Endothelial cell of umbilical vein (primary cell): Measurements from ENCODE around the gene AMBP. TPM values are rescaled to one million over a fixed set of nuclear protein-coding genes. Genes with fewer than 3 reads are reported as not detected.

Source experiments
- BruUV-seq: library from RNA; stranded (reverse); fragments of 400-500 nt; replicated peaks from 2 replicates; lab custom pipeline; 2021; lab: Mats Ljungman, UMichigan
- CTCF ChIA-PET: fragments of 300-600, 350-600 bp; sonication (Branson Sonifier 250); formaldehyde crosslinking; loops from one replicate; lab custom pipeline; 2021; ENCODE audit warnings: antibody characterized with exemption, inconsistent platforms; lab: Charles Lee
- POLR2A ChIA-PET: fragments of 300-600, 350-600 bp; sonication (Branson Sonifier 250); formaldehyde crosslinking; loops from one replicate; lab custom pipeline; 2021; ENCODE audit warnings: antibody characterized with exemption, inconsistent platforms; lab: Charles Lee
- DNase-seq: peaks from one replicate; pipeline ENCODE4 v3.0.0-alpha.2; 2011; ENCODE audit warnings: low read depth, low spot score
- FAIRE-seq: peaks from 2 replicates; lab custom pipeline; 2011; peaks lifted over from hg19 to GRCh38; lab: Jason Lieb, UNC
- H2AFZ ChIP-seq: 2 replicates; pipeline ENCODE4 v1.6.0; 2012; ENCODE audit warnings: low read depth, low read length, control low read depth, inconsistent platforms
- H3K27ac ChIP-seq: 2 replicates; pipeline ENCODE4 v1.5.1; 2011; ENCODE audit warnings: low read depth, mild to moderate bottlenecking, control low read depth, low read length, moderate library complexity; ENCODE audit not compliant: insufficient read depth
- H3K27me3 ChIP-seq, 2 experiments: 2 replicates each; pipeline versions ENCODE4 v1.6.0 to v1.6.1; 2011; ENCODE audit warnings: low read length in 2 of 2, mixed read lengths in 1 of 2; ENCODE audit not compliant: control insufficient read depth in 2 of 2, insufficient read depth in 2 of 2
- H3K36me3 ChIP-seq, 2 experiments: 2 replicates in 1 of 2; 3 replicates in 1 of 2; pipeline ENCODE4 v1.5.1; 2011; ENCODE audit warnings: low read length in 2 of 2, mild to moderate bottlenecking in 1 of 2, moderate library complexity in 1 of 2; ENCODE audit not compliant: control insufficient read depth in 2 of 2, insufficient read depth in 2 of 2; ENCODE audit errors: extremely low read depth in 1 of 2
- H3K4me1 ChIP-seq: 3 replicates; pipeline ENCODE4 v1.5.1; 2011; ENCODE audit warnings: mild to moderate bottlenecking, low read length; ENCODE audit not compliant: control insufficient read depth, insufficient read depth; ENCODE audit errors: extremely low read depth
- H3K4me2 ChIP-seq: 2 replicates; pipeline ENCODE4 v1.6.1; 2011; ENCODE audit warnings: low read length, control low read depth, mixed read lengths; ENCODE audit not compliant: insufficient read depth
- H3K4me3 ChIP-seq, 3 experiments: fragments of 200-600 bp in 1 of 3; sonication (generic), shearing (Covaris generic) in 1 of 3; replicated peaks in 1 of 3; 2 replicates each; pipeline ENCODE4 v1.5.1; 2011 to 2016; ENCODE audit warnings: control low read depth in 3 of 3, low read length in 3 of 3, mild to moderate bottlenecking in 2 of 3, inconsistent platforms in 1 of 3, low read depth in 1 of 3, moderate library complexity in 1 of 3; ENCODE audit not compliant: insufficient read depth in 1 of 3
- H3K79me2 ChIP-seq: 2 replicates; pipeline ENCODE4 v1.6.0; 2012; ENCODE audit warnings: low read length, inconsistent platforms; ENCODE audit not compliant: control insufficient read depth, insufficient read depth
- H3K9ac ChIP-seq: replicated peaks from 2 replicates; pipeline ENCODE3; 2011; ENCODE audit warnings: low read length, control low read depth; ENCODE audit not compliant: insufficient read depth; ENCODE audit errors: extremely low read depth
- H3K9me1 ChIP-seq: replicated peaks from 3 replicates; pipeline ENCODE4 v1.6.0; 2011; ENCODE audit warnings: mild to moderate bottlenecking, low read length; ENCODE audit not compliant: control insufficient read depth, insufficient read depth; ENCODE audit errors: extremely low read depth
- H3K9me3 ChIP-seq: replicated peaks from 2 replicates; pipeline ENCODE4 v1.5.1; 2012; ENCODE audit warnings: low read length, inconsistent platforms; ENCODE audit not compliant: control insufficient read depth, insufficient read depth
- H4K20me1 ChIP-seq: replicated peaks from 2 replicates; pipeline ENCODE3; 2011; ENCODE audit warnings: mild to moderate bottlenecking, low read length; ENCODE audit not compliant: control insufficient read depth, insufficient read depth; ENCODE audit errors: extremely low read depth
- EZH2 ChIP-seq: IDR thresholded peaks from 2 replicates; pipeline ENCODE4 v1.6.1; 2012; ENCODE audit warnings: borderline replicate concordance, low read depth, mild to moderate bottlenecking, moderate library complexity, low read length, inconsistent platforms; ENCODE audit not compliant: severe bottlenecking
- FOS ChIP-seq: IDR thresholded peaks from 2 replicates; pipeline ENCODE4 v1.6.1; 2011; ENCODE audit warnings: mild to moderate bottlenecking, low read length, moderate library complexity, borderline replicate concordance; ENCODE audit not compliant: insufficient read depth
- GATA2 ChIP-seq: IDR thresholded peaks from 2 replicates; pipeline ENCODE4 v1.7.0; 2011; ENCODE audit warnings: low read depth, mild to moderate bottlenecking, moderate library complexity, mixed read lengths, low read length; ENCODE audit not compliant: insufficient read length, insufficient read depth
- JUN ChIP-seq: IDR thresholded peaks from 2 replicates; pipeline ENCODE4 v1.6.1; 2011; ENCODE audit warnings: borderline replicate concordance, low read depth; ENCODE audit not compliant: insufficient read length, insufficient read depth
- MAX ChIP-seq: IDR thresholded peaks from 2 replicates; pipeline ENCODE4 v1.6.1; 2011; ENCODE audit not compliant: insufficient read depth, insufficient read length
- MYC ChIP-seq: IDR thresholded peaks from one replicate; pipeline ENCODE4 v1.6.1; 2011; ENCODE audit warnings: mild to moderate bottlenecking, low read depth, low read length
- POLR2A ChIP-seq: IDR thresholded peaks from 2 replicates; pipeline ENCODE4 v1.6.1; 2012; ENCODE audit warnings: low read depth, mild to moderate bottlenecking, control low read depth, low read length
- POLR2AphosphoS5 ChIP-seq: IDR thresholded peaks from 2 replicates; pipeline ENCODE4 v1.6.1; 2012; ENCODE audit warnings: low read depth, mild to moderate bottlenecking, control low read depth, low read length, moderate library complexity; ENCODE audit not compliant: insufficient read depth
- dilution Hi-C: fragments of 300-500 bp; cut with MboI; formaldehyde crosslinking; loops from one replicate; pipeline ENCODE4 v1.15.0; 2019; ENCODE audit warnings: low sequenced_read_pairs; ENCODE audit not compliant: extremely low pct_ligation_motif_present
- intact Hi-C: fragments of 100-400 bp; cut with micrococcal nuclease; formaldehyde crosslinking; loops from one replicate; pipeline ENCODE4 v1.10.0; 2022
- polyA plus RNA-seq, 4 experiments: library from polyadenylated mRNA; depleted of rRNA in 3 of 4; stranded (reverse) in 3 of 4; unstranded in 1 of 4; fragments of >200 nt; gene quantifications; 2 replicates each; pipeline versions ENCODE4 v1.2.1 to v1.2.3, GENCODE V29; 2011 to 2012; ENCODE audit warnings: missing spikeins in 1 of 4
- total RNA-seq: library from RNA; stranded (reverse); gene quantifications from 2 replicates; pipeline ENCODE4 v1.2.3, GENCODE V29; 2021
- TF ChIP-seq, protein P1 (sequence below), 2 donors: IDR thresholded peaks; 1 replicate in 1 of 2; 2 replicates in 1 of 2; pipeline ENCODE4 v1.5.1; 2011; ENCODE audit warnings: low read length in 2 of 2, mild to moderate bottlenecking in 2 of 2, moderate library complexity in 2 of 2, control low read depth in 1 of 2, inconsistent platforms in 1 of 2, low read depth in 1 of 2; ENCODE audit not compliant: insufficient read depth in 1 of 2; ENCODE audit errors: extremely low read depth in 1 of 2

The AMBP gene
- total and polyA plus RNA-seq, 2 donors (not counting 3 experiments of a cell fraction or from before 2014, with no cell fraction given), result not detected

GRCh38 chr9:114029311-114030170 lies 48.6 kb downstream of the AMBP start:
- Histone ChIP-seq H3K36me3 (peaks cover 24 to 53% of the 10 kb centered on the region in 2 experiments), H3K4me2 (no peak overlapping the region), H3K4me3 (no peak overlapping the region), H3K27ac (no peak overlapping the region), H3K9me1 (no peaks in the 10 kb centered on the region), H3K4me1 (peaks cover 6% of the 10 kb centered on the region), H4K20me1 (no peaks in the 10 kb centered on the region), H3K9ac (no peak overlapping the region), H3K27me3 (no peaks in the 10 kb centered on the region), H2AFZ (no peak overlapping the region), H3K79me2 (no peaks in the 10 kb centered on the region), H3K9me3 (no peaks in the 10 kb centered on the region)
- intact Hi-C loops, result no loop called here
- dilution Hi-C loops, result no loop called here
- DNase-seq (peak; percentile 67), FAIRE-seq (peak; percentile 78)
- ChIA-PET CTCF (interaction anchor here (1.4 kb wide), 1 partner anchor 153 kb away, joined by 3 read pairs; the partner anchor contains the start of gene ZNF618), POLR2A (no interaction called here)
- TF ChIP-seq, protein P1, sequence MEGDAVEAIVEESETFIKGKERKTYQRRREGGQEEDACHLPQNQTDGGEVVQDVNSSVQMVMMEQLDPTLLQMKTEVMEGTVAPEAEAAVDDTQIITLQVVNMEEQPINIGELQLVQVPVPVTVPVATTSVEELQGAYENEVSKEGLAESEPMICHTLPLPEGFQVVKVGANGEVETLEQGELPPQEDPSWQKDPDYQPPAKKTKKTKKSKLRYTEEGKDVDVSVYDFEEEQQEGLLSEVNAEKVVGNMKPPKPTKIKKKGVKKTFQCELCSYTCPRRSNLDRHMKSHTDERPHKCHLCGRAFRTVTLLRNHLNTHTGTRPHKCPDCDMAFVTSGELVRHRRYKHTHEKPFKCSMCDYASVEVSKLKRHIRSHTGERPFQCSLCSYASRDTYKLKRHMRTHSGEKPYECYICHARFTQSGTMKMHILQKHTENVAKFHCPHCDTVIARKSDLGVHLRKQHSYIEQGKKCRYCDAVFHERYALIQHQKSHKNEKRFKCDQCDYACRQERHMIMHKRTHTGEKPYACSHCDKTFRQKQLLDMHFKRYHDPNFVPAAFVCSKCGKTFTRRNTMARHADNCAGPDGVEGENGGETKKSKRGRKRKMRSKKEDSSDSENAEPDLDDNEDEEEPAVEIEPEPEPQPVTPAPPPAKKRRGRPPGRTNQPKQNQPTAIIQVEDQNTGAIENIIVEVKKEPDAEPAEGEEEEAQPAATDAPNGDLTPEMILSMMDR (IDR thresholded peaks at IDR 0.05; ENCODE audit: extremely low read depth in 1 of 2, insufficient read depth in 1 of 2, low read depth in 1 of 2, low read length in 2 of 2), result no peak
- no peak for TF ChIP-seq FOS
- TF ChIP-seq POLR2AphosphoS5, result no peak
- TF ChIP-seq MAX, result no peak
- no peak for TF ChIP-seq GATA2
- TF ChIP-seq POLR2A, result no peak
- TF ChIP-seq MYC, result no peak
- TF ChIP-seq EZH2, result no peak
- TF ChIP-seq JUN, result no peak
- BruUV-seq, result no TSS peak
